Dermis blood vessel endothelial cell (primary cell): ENCODE data around the gene IGFL4. TPM values are rescaled to one million over a fixed set of nuclear protein-coding genes. Genes with fewer than 3 reads are reported as not detected.

ENCODE experiments used
- DNase-seq: peaks from one replicate; pipeline ENCODE4 v3.0.0; 2010
- total RNA-seq: library from RNA; depleted of rRNA; stranded (reverse); fragments of >200 nt; gene quantifications from 2 replicates; pipeline ENCODE4 v1.2.3, GENCODE V29; 2014

Gene IGFL4
- total RNA-seq, 1 donor from 2014 or later, result not detected

- no peak for DNase-seq
Observed at GRCh38 chr19:45990113-45990728, 50.6 kb downstream of the IGFL4 start.

Other genes with a start within 250 kb of the IGFL4 start
- 28.8 and 31.7 TPM in 2 replicates for gene DMWD, start 248.2 kb downstream of the IGFL4 start, total RNA-seq
- gene RSPH6A, start 225.7 kb downstream of the IGFL4 start, total RNA-seq, result under 0.01 and 0.05 TPM in 2 replicates
- gene SYMPK, start 177.9 kb downstream of the IGFL4 start, total RNA-seq, result 32.7 and 55.1 TPM in 2 replicates
- 0.14 TPM in 1 of 2 replicates, not detected in the other for gene FOXA3, start 176.7 kb downstream of the IGFL4 start, total RNA-seq
- gene IRF2BP1, start 154.9 kb downstream of the IGFL4 start, total RNA-seq, result 31.6 and 32.7 TPM in 2 replicates
- gene MYPOP, start 138.4 kb downstream of the IGFL4 start, total RNA-seq, result 1.4 and 2.7 TPM in 2 replicates
- not detected in 2 replicates for gene NANOS2, start 126.2 kb downstream of the IGFL4 start, total RNA-seq
- gene NOVA2, start 67.1 kb downstream of the IGFL4 start, total RNA-seq, result 7.0 and 16.9 TPM in 2 replicates
- gene CCDC61, start 45.5 kb downstream of the IGFL4 start, total RNA-seq, result 7.3 and 8.1 TPM in 2 replicates
- not detected in 2 replicates for gene PGLYRP1, start 17.9 kb downstream of the IGFL4 start, total RNA-seq
- gene IGFL3, start 83.7 kb upstream of the IGFL4 start, total RNA-seq, result not detected in 2 replicates
- not detected in 2 replicates for gene IGFL2, start 107.2 kb upstream of the IGFL4 start, total RNA-seq
- gene IGFL1, start 188.7 kb upstream of the IGFL4 start, total RNA-seq, result not detected in 2 replicates